GM18499 (cell line): Measurements from ENCODE around the gene PRM3.

Experiments
- ATAC-seq: cut with Tn5 transposase; IDR thresholded peaks from one replicate; pipeline ENCODE4 v1.9.1; 2021; ENCODE audit warnings: moderate number of reproducible peaks; ENCODE audit not compliant: insufficient read depth, unreplicated experiment

Gene PRM3, protein sequence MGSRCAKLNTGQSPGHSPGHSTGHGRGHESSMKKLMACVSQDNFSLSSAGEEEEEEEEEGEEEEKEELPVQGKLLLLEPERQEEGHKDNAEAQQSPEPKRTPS

GRCh38 chr16:11272921-11273720 is at the start of gene PRM3:
Gene PRM3 (minus strand): TSS chr16:11273629. CDS start chr16:11273595, 34 bp downstream.
- ATAC-seq: no peak

DNA sequence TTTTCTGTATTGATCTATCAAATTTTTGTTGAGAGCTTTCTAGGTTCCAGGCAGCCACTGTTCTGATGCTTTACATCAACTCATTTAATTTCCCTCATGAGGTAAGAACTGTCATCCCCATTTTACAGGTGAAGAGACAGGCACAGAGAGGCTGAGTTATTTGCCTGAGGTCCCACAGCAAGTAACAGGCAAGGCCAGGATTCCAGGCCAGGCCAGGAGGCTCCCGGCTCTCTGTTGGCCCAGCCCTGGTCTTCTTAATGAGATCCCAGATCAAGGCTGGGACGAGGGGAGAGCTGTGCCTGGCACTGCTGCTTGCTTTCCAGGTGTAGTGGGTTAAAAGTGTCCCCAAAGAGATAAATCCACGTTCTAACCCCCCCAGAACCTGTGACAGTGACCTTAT is 49.4 kb upstream of the PRM3 start:
- ATAC-seq: no peak

GRCh38 chr16:11321662-11322061 is 48.2 kb upstream of the PRM3 start:
- ATAC-seq: no peak

GRCh38 chr16:11320170-11320569 is 46.7 kb upstream of the PRM3 start:
- no peak for ATAC-seq

DNA sequence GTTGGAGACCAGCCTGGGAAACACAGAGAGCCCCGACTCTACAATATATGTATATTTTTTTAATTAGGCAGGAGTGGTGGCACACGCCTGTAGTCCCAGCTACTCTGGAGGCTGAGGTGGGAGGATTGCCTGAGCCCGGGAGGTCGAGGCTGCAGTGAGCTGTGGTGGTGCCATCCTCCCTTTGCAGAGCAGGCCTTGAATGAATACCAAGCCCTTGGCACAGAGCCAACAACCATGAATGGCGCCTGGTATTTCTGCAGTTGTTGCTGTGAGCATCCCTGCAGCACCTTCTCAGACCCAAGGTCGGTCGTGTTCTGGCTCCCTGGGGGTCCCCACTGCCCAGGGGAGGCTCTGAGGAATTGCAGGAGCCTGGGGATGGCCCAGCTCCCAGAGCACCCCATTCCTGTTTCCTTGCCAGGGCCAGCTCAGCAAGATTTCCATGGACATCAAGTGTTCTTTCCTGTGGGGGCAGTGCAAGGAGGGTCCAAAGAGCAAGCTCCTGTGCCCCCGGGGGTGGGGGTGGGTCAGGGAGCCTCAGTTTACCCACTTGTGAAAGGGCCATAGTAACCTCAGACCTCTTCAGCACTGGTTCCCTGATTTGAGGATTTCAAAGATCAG is 46.2 kb upstream of the PRM3 start:
- ATAC-seq: no peak

GRCh38 chr16:11318817-11319216 is 45.4 kb upstream of the PRM3 start:
- no peak for ATAC-seq

DNA sequence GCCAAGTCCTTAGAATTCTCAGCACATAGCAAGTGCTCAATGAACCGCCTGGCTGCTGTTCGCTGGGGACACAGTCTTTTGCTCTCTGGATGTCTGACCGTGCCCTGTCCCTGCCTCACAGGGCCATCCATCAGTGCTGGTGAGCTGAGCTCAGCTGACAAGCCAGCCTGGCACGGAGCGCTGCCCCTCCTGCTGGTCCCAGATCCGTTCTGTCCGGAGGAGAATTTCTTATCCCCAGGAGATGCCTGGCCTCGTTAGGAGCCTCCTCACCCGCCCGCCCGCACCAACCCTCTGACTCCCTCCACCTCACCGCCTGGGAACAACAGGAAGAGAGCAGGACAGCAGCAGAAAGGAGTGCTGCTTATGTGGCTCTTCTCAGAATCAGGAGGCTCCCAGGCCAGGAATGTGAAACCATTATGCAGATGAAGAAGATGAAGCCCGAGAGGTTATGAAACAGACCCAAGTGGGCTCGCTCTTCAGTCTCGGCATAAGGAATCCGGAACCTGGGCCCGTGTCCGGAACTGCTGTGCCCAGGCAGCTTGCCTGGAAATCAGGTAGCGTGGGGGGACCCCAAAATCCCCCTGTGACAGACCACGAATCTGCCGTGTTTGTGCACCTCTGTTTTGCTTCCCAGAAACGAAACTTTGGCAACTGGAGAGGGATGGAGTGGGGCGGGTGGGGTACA is 43.0 kb upstream of the PRM3 start:
- ATAC-seq: no peak

DNA sequence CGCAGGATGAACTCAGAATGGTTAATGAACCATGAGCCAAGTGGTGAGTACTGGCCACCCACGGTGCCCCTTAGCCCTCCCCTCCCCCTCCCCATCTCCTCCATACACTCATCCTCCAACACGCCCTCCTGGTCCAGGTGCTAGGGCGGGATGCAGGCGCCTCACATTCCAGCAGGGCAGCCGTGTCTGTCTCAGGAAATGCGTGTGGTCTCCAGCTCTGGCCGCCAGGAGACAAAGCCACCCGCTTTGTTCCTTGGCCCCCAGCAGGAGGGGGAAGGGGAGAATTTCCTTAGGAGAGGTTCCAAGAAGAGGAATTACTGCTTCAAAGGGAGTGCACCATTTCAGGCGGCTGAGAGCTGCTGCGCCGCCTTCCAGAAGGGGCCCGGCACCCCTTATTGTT is 42.1 kb upstream of the PRM3 start:
- no peak for ATAC-seq

DNA sequence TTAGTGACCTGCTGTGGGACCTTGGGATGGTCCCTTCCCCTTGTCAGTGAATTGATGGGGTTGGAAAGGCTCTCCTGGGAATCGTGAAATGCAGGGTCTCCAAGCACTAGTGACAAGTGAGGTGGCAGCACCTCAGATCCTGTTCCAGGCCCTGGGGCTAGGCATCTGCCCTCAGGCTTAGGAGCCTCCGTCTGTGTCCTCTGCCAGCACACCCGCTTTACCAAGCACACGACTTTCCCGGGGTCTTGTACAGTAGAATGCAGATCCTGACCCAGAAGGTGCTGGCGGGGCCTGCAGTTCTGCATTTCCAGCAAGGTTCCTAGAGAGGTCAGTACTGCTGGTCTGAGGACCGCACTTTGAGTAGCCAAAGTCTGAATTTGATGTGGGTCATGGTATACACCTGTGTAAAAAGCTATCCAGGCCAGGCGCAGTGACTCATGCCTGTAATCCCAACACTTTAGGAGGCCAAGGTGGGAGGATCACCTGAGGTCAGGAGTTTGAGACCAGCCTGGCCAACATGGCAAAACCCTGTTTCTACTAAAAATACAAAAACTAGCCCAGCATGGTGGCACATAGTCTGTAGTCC is 41.0 kb upstream of the PRM3 start:
- ATAC-seq: no peak

GRCh38 chr16:11313493-11314308 is 40.3 kb upstream of the PRM3 start:
- no peak for ATAC-seq

DNA sequence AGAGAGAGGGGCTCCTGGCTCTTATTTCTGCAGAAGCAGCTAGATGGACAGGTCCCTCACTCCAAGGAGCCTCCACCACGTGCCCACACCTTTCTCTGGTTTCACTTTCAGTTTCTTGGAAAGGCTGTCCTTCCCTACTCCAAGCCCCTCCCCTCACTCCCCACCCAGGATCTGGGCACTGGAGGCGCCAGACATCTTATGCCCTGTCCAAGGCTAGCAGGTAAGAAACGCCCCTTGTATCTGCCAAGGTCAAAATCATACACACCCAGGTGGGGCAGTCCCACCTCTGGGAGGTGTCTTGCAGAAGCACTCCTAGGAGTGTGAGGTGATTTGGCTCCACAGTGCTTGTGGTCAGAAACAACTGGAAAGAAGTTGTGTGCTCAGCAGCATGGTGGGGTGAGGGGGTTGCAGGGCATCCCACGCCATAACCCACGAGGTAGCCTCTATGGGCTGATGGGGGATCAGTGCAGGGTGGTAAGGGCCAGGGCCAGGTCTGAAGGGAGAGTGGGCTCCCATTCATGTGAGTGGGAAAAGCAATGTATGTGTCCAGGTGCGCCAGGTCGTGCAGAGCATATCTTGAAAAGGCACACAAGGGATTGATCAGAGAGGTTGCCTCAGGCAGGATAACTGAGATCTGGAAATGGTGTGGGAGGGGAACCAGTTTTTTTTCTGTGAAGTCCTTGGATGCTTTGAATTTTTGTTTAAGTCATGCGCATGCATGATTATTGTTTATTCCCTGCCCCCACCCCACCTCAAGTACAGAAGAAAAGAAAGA is 39.5 kb upstream of the PRM3 start:
- ATAC-seq: no peak

DNA sequence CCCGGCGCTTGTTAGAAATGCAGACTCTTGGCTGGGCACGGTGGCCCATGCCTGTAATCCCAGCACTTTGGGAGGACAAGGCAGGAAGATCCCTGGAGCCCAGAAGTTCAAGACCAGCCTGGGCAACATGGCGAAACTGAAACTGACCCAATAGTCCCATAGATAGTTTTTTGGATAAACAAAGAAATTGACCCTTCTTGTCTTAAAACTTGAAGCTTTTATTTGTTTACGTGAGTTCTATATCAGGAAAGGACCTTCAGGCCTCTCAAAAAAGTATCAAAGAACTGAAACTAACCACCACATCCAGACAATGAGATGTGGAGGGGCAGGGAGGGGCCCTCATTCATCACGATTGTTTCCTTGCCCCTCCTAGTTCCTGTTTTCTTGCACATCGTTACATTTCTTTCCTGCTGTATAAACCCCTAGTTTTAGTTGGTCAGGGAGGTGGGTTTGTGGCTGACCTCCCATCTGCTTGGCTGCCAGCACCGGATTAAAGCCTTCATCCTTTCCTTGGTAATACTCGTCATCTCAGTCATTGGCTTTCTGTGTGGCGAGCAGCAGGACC is 37.6 kb upstream of the PRM3 start:
- ATAC-seq: no peak

DNA sequence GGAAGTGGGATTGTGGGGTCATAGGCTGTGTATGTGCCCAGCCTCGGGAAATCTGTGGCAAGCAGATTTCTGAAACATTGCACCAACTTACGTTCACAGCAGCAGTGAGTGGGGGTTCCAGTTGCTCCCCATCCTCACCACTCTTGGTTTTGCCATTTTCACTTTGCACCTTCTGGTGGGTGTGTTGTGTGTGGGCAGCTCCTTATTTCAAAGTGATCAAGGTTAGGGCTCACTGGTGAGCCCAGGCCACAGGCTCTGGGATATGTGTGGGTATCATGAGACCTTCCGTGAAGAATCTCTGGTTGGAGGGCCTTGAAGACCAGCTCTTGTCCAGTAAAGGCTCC is 37.2 kb upstream of the PRM3 start:
- no peak for ATAC-seq

GRCh38 chr16:11309895-11310633 is 36.6 kb upstream of the PRM3 start:
- no peak for ATAC-seq

- no peak for ATAC-seq
Observed at GRCh38 chr16:11308493-11309283, 35.3 kb upstream of the PRM3 start.

GRCh38 chr16:11307639-11308492 is 34.4 kb upstream of the PRM3 start:
- no peak for ATAC-seq
